VCaP (cell line): ENCODE measurements around the gene FMN2.

ENCODE experiments used
- H3K27ac ChIP-seq: fragments of 450-650 bp; 2 replicates; pipeline ENCODE4 v1.5.1; 2017
- CTCF ChIP-seq: fragments of 450-650 bp; conservative IDR thresholded peaks from 2 replicates; pipeline ENCODE4 v1.5.1; 2017; ENCODE audit warnings: mild to moderate bottlenecking, moderate library complexity

FMN2 gene

GRCh38 chr1:240212556-240212955 is 120.9 kb downstream of the FMN2 start:
- H3K27ac ChIP-seq: no peak overlapping the region
- no peak for TF ChIP-seq CTCF

GRCh38 chr1:240217403-240217802 is 125.7 kb downstream of the FMN2 start:
- no peak for TF ChIP-seq CTCF
- no peak overlapping the region for H3K27ac ChIP-seq

DNA sequence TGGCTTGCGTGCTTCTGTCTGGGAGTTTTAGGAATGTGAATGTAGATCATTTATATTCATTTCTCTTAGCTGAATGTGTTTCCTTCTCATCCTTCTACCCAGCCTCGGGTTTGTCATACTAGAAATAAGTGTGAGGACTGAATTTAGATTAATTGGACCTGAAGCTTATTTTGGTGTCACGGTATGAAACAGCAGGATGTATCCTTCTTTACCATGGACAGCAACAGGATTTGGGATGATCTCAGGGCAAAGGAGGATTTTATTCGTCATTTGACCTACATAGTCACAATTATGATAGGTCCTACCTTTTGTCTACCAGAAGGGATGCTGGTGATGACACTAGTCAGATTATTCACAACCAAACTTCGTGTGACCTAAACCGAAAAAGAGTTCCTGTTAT is 127.4 kb downstream of the FMN2 start:
- TF ChIP-seq CTCF: no peak
- no peak overlapping the region for H3K27ac ChIP-seq

GRCh38 chr1:240226102-240226501 is 134.4 kb downstream of the FMN2 start:
- TF ChIP-seq CTCF: no peak
- no peak overlapping the region for H3K27ac ChIP-seq

GRCh38 chr1:240230816-240231215 is 139.1 kb downstream of the FMN2 start:
- no peak for TF ChIP-seq CTCF
- H3K27ac ChIP-seq: no peak overlapping the region

DNA sequence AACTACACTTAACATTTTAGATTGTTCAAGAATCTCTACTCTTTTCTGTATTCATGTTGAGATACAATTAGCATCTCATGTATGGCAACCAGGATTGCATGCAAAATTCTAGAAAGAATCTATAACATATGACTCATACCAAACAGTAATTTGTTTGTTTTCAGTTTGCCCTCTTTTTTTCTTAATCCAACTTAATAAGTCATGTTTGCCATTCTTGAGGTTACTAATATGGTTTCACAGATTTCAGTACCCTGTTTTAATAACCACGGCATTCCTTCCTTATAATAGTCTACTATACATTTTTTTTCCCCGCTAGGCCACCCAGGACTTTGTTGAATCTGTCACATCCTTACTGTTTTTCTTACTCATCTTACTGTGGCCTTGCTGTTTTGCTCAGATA is 140.8 kb downstream of the FMN2 start:
- H3K27ac ChIP-seq: no peak overlapping the region
- no peak for TF ChIP-seq CTCF

GRCh38 chr1:240234485-240235210 is 143.0 kb downstream of the FMN2 start:
- H3K27ac ChIP-seq: no peak overlapping the region
- TF ChIP-seq CTCF: no peak
